Neural progenitor cell (in vitro differentiated cells): ENCODE data around the gene RPTN. TPM values are rescaled to one million over a fixed set of nuclear protein-coding genes. Genes with fewer than 3 reads are reported as not detected.

Experiments
- DNase-seq: peaks from one replicate; pipeline ENCODE4 v3.0.0-alpha.2; 2016; ENCODE audit warnings: low spot score
- H2AFZ ChIP-seq: fragments of 200-600 bp; sonication (generic); replicated peaks from 2 replicates; pipeline ENCODE4 v1.6.1; 2016; ENCODE audit warnings: antibody characterized with exemption
- H3F3A ChIP-seq: fragments of 200-600 bp; sonication (generic); 2 replicates; pipeline ENCODE4 v1.6.1; 2016; ENCODE audit warnings: antibody characterized with exemption, low read depth
- H3K27ac ChIP-seq: fragments of 200-600 bp; sonication (generic); 2 replicates; pipeline ENCODE4 v1.5.1; 2016; ENCODE audit warnings: mild to moderate bottlenecking
- H3K27me3 ChIP-seq: fragments of 200-600 bp; sonication (generic); 2 replicates; pipeline ENCODE4 v1.6.1; 2016; ENCODE audit warnings: mild to moderate bottlenecking, moderate library complexity
- H3K36me3 ChIP-seq: fragments of 200-600 bp; sonication (generic); 2 replicates; pipeline ENCODE4 v1.5.1; 2016
- H3K4me1 ChIP-seq: fragments of 200-600 bp; sonication (generic); 2 replicates; pipeline ENCODE4 v1.6.1; 2016; ENCODE audit warnings: mixed run types
- H3K4me2 ChIP-seq: fragments of 200-600 bp; sonication (generic); 2 replicates; pipeline ENCODE4 v1.6.1; 2016
- H3K4me3 ChIP-seq: fragments of 200-600 bp; sonication (generic); 2 replicates; pipeline ENCODE4 v1.5.1; 2016
- H3K79me2 ChIP-seq: fragments of 200-600 bp; sonication (generic); 2 replicates; pipeline ENCODE4 v1.6.1; 2016; ENCODE audit warnings: low read depth
- H3K9ac ChIP-seq: fragments of 200-600 bp; sonication (generic); 2 replicates; pipeline ENCODE4 v1.6.1; 2016
- H3K9me3 ChIP-seq: fragments of 200-600 bp; sonication (generic); 2 replicates; pipeline ENCODE4 v1.5.1; 2016; ENCODE audit warnings: low read depth
- H4K20me1 ChIP-seq: fragments of 200-600 bp; sonication (generic); 2 replicates; pipeline ENCODE4 v1.6.1; 2016; ENCODE audit warnings: low read depth
- H3K27ac Mint-ChIP-seq: 3 replicates; pipeline ENCODE4 v1.8.0; 2021; ENCODE audit warnings: mixed read lengths
- H3K27me3 Mint-ChIP-seq: 2 replicates; pipeline ENCODE4 v1.8.0; 2022; ENCODE audit warnings: low read depth, mild to moderate bottlenecking, inconsistent platforms, moderate library complexity, mixed read lengths; ENCODE audit not compliant: insufficient read depth
- H3K36me3 Mint-ChIP-seq: 3 replicates; pipeline ENCODE4 v1.8.0; 2021; ENCODE audit warnings: mixed read lengths
- H3K4me1 Mint-ChIP-seq: 3 replicates; pipeline ENCODE4 v1.8.0; 2021; ENCODE audit warnings: mixed read lengths
- H3K4me3 Mint-ChIP-seq: 3 replicates; pipeline ENCODE4 v1.8.0; 2021; ENCODE audit warnings: mild to moderate bottlenecking, moderate library complexity, mixed read lengths
- H3K9me3 Mint-ChIP-seq: 3 replicates; pipeline ENCODE4 v1.8.0; 2020; ENCODE audit warnings: mixed read lengths
- EZH2 ChIP-seq: fragments of 200-600 bp; sonication (generic); IDR thresholded peaks from 2 replicates; pipeline ENCODE4 v1.6.1; 2017; ENCODE audit warnings: antibody characterized with exemption, mild to moderate bottlenecking, moderate library complexity
- EZH2phosphoT487 ChIP-seq: fragments of 200-600 bp; sonication (generic); IDR thresholded peaks from 2 replicates; pipeline ENCODE4 v1.6.1; 2017; ENCODE audit warnings: antibody characterized with exemption
- total RNA-seq: library from RNA; depleted of rRNA; stranded (reverse); fragments of >200 nt; gene quantifications from 2 replicates; pipeline ENCODE4 v1.2.3, GENCODE V29; 2015; ENCODE audit warnings: low replicate concordance
- TF ChIP-seq, protein P1 (sequence below): fragments of 200-600 bp; sonication (generic); IDR thresholded peaks from 2 replicates; pipeline ENCODE4 v1.5.1; 2017; ENCODE audit warnings: antibody characterized with exemption, mild to moderate bottlenecking

The RPTN gene
- total RNA-seq, 1 donor from 2014 or later: not detected

DNA sequence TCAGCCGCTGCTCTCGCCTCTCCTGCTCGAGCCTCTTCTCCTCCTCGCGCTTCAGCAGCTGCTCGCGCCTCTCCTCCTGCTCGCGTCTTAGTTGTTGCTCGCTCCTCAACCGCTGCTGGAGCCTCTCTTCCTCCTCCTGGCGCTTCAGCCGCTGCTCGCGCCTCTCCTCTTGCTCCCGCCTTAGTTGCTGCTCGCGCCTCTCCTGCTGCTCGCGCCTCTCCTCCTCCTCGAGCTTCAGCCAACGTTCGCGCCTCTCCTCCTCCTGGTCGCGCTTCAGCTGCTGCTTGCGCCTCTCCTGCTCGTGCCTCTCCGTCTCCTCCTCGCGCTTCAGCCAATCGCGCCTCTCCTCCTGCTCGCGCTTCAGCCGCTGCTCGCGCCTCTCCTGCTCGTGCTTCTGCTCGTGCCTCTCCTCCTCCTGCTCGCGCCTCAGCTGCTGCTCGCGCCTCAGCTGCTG lies 47.5 kb downstream of the RPTN start:
- Mint-ChIP-seq H3K27me3 (peaks cover 10% of the 10 kb centered on the region), H3K9me3 (peaks cover 4% of the 10 kb centered on the region), H3K36me3 (no peaks in the 10 kb centered on the region), H3K27ac (no peak overlapping the region), H3K4me3 (no peak overlapping the region), H3K4me1 (no peaks in the 10 kb centered on the region)
- Histone ChIP-seq H3K4me3 (peak overlapping the region; percentile 24), H3K4me2 (peak overlapping the region; percentile 61), H3F3A (peaks cover 14% of the 10 kb centered on the region), H2AFZ (peak overlapping the region; percentile 79), H3K79me2 (no peaks in the 10 kb centered on the region), H3K4me1 (no peaks in the 10 kb centered on the region), H3K36me3 (no peaks in the 10 kb centered on the region), H3K27me3 (peaks cover 100% of the 10 kb centered on the region), H3K27ac (no peak overlapping the region), H3K9ac (no peak overlapping the region), H4K20me1 (no peaks in the 10 kb centered on the region), H3K9me3 (no peaks in the 10 kb centered on the region)
- DNase-seq: peak; percentile 48
- no peak for TF ChIP-seq EZH2
- no peak for TF ChIP-seq EZH2phosphoT487
- TF ChIP-seq, protein P1, sequence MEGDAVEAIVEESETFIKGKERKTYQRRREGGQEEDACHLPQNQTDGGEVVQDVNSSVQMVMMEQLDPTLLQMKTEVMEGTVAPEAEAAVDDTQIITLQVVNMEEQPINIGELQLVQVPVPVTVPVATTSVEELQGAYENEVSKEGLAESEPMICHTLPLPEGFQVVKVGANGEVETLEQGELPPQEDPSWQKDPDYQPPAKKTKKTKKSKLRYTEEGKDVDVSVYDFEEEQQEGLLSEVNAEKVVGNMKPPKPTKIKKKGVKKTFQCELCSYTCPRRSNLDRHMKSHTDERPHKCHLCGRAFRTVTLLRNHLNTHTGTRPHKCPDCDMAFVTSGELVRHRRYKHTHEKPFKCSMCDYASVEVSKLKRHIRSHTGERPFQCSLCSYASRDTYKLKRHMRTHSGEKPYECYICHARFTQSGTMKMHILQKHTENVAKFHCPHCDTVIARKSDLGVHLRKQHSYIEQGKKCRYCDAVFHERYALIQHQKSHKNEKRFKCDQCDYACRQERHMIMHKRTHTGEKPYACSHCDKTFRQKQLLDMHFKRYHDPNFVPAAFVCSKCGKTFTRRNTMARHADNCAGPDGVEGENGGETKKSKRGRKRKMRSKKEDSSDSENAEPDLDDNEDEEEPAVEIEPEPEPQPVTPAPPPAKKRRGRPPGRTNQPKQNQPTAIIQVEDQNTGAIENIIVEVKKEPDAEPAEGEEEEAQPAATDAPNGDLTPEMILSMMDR: no peak

DNA sequence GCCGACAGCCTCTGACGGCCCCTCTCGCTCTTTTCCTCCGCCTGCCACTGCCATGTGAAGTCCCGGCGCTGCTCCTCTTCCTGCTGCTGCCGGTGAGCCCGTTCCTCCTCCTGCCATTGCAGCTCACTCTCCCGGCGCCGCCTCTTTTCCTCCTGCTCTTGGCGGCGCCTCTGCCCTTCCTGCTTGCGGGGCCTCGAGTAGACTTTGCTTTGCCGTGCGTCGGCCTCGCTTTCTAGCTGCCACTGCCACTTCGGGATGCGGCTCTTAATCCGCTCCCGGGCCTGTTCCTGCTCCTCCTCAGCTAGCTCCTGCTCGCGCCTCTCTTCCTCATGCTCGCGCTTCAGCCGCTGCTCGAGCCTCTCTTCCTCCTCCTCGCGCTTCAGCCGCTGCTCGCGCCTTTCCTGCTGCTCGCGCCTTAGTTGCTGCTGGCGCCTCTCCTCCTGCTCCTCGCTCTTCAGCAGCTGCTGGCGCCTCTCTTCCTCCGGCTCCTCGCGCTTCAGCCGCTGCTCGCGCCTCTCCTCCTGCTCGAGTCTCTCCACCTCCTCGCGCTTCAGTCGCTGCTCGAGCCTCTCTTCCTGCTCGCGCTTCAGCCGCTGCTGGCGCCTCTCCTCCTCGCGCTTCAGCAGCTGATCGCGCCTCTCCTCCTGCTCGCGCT lies 48.0 kb downstream of the RPTN start:
- H3K4me1 ChIP-seq: no peaks in the 10 kb centered on the region
- H3F3A ChIP-seq: peaks cover 14% of the 10 kb centered on the region
- H2AFZ ChIP-seq: peak overlapping the region; percentile 79
- H3K9ac ChIP-seq: no peak overlapping the region
- H3K27me3 Mint-ChIP-seq: peaks cover 10% of the 10 kb centered on the region
- TF ChIP-seq EZH2 (peak; percentile 17), EZH2phosphoT487 (peak; percentile 22)
- TF ChIP-seq, protein P1: no peak
- no peak overlapping the region for H3K27ac Mint-ChIP-seq
- peak; percentile 34 for DNase-seq
- peak overlapping the region; percentile 24 for H3K4me3 ChIP-seq
- peak overlapping the region; percentile 61 for H3K4me2 ChIP-seq
- no peaks in the 10 kb centered on the region for H3K79me2 ChIP-seq
- no peak overlapping the region for H3K27ac ChIP-seq
- H3K36me3 ChIP-seq: no peaks in the 10 kb centered on the region
- no peaks in the 10 kb centered on the region for H3K36me3 Mint-ChIP-seq
- H3K27me3 ChIP-seq: peaks cover 100% of the 10 kb centered on the region
- H3K9me3 Mint-ChIP-seq: peaks cover 6% of the 10 kb centered on the region
- H3K4me1 Mint-ChIP-seq: no peaks in the 10 kb centered on the region
- no peak overlapping the region for H3K4me3 Mint-ChIP-seq
- H3K9me3 ChIP-seq: no peaks in the 10 kb centered on the region
- H4K20me1 ChIP-seq: no peaks in the 10 kb centered on the region

DNA sequence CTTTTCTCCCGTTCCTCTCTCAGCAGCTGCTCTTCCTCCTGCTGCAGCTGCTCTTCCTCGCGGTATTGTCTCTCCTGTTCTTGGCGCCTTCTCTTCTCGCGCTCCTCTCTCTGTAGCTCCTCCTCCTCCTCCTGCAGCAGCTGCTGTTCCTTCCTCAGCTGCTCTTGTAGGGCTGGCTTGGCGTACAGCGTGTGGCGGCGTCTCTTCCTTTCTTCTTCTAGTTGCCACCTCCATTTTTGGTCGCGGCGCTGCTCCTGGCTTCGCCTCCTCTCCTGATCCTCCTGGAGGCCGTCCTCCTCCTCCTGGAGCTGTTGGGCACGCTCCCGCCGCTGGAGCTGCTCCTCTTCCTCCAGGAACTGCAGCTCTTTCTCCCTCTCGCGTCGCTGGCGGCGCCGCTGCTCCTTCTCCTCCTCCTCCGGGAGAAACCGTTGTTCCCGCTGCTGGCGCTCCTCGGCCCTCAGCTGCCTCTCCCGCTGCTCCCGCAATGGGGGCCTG lies 48.6 kb downstream of the RPTN start:
- Histone ChIP-seq H3K4me3 (peak overlapping the region; percentile 24), H3K27me3 (peaks cover 100% of the 10 kb centered on the region), H4K20me1 (no peaks in the 10 kb centered on the region), H3K9ac (no peak overlapping the region), H2AFZ (peak overlapping the region; percentile 79), H3K9me3 (no peaks in the 10 kb centered on the region), H3K4me2 (peak overlapping the region; percentile 61), H3F3A (peaks cover 14% of the 10 kb centered on the region), H3K4me1 (no peaks in the 10 kb centered on the region), H3K36me3 (no peaks in the 10 kb centered on the region), H3K27ac (no peak overlapping the region), H3K79me2 (no peaks in the 10 kb centered on the region)
- peaks cover 10% of the 10 kb centered on the region for H3K27me3 Mint-ChIP-seq
- H3K9me3 Mint-ChIP-seq: peaks cover 6% of the 10 kb centered on the region
- H3K27ac Mint-ChIP-seq: no peak overlapping the region
- TF ChIP-seq EZH2: peak; percentile 2
- TF ChIP-seq, protein P1: no peak
- peak; percentile 28 for DNase-seq
- no peaks in the 10 kb centered on the region for H3K4me1 Mint-ChIP-seq
- H3K4me3 Mint-ChIP-seq: no peak overlapping the region
- H3K36me3 Mint-ChIP-seq: no peaks in the 10 kb centered on the region
